Suppressor macrophage treated with lipopolysaccharide for 1 hour (primary cell): ENCODE results near the gene IL12B.
"Not testable (repeated sequence)": the region's sequence is repeated elsewhere in the genome, so short reads cannot be mapped to it uniquely, and the experiment has no call there.

ENCODE experiments used
- DNase-seq, 3 donors: peaks; one replicate each; pipeline ENCODE4 v3.0.0-alpha.2; 2020 to 2022

IL12B gene

DNA sequence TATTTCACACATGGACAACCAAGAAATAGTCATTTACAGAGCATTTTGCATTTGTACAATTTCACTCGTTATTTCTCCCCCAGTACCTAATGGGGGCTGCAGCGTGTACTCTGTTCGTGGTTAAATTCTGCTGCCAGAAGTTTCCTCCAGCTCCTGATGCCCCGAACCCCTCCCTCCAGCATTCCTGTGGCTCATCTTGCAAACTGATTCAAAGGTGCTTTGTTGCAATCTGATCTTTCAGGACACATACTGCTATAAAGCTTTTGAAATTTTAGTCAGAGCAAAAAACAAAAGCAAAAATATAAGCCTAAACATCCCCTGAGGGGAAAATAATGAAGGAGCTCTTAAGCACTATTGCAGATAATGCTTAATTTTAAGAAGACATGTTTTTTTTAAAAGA lies 39.5 kb downstream of the IL12B start:
- no peak for DNase-seq

DNA sequence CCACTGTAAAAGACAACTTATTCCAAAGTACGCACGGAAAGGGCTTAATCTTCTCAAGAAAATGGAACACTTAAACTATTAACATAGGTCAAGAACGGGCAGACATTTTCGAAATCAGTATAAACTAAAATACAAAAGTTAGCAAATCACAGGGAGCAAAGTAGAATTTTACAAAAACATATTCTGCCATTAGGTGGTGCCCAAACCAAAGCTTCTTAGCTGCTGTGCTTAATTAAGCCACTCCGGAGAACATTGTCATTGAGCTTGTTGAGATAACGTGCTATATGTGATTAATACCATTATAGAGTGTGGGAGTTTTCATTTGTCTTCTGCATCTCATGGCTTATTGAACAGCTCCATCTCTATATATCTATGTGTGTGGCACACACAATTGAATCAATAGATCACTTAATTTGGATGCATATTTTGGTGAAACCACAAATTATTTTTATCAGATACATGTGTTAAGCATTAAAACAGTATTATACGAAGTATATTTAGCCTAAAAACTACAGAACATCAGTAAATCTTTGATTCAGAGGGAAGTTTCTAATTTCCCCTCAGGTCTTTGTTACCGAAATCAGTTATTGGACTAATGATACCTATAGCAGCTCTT lies 43.8 kb downstream of the IL12B start:
- peak; percentile 54 to 72 (median 69) for DNase-seq

DNA sequence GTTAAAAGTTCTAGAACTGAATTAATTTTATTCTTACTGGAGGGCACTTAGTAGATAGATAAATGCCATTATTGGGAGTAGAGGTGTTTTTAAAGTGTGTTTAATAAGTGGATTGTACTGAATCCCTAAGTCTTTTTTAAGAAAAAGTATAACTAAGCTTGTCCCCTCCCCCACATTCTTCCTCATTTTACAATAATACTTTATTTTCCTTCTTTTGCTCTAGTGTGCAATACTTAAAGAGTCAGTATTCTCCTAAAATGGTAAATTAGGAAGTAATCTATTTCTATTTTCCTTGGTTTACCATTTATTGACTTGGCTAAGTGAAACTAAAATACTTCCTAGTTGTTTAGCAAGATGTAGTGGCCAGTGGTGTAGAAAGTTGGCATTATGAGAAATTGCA lies 55.6 kb downstream of the IL12B start:
- peak; percentile 21 to 33 (median 31) for DNase-seq

GRCh38 chr5:159273923-159274322 lies 56.4 kb downstream of the IL12B start:
- DNase-seq: no peak

GRCh38 chr5:159269723-159270122 lies 60.6 kb downstream of the IL12B start:
- DNase-seq: no peak

DNA sequence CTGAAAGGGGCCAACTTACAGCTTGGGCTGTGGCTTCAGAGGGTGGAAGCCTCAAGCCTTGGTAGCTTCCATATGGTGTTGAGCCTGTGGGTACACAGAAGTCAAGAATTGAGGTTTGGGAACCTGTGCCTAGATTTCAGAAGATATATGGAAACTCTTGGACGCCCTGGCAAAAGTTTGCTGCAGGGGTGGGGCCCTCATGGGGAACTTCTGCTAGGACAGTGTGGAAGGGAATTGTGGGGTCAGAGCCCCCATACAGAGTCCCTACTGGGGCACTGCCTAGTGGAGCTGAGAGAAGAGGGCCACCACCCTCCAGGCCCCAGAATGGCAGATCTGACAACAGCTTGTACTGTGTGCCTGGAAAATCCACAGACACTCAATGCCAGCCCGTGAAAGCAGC lies 63.5 kb downstream of the IL12B start:
- not testable (repeated sequence) for DNase-seq
